Measurements from ENCODE around the gene ANO1.
"Not testable (repeated sequence)": the region's sequence is repeated elsewhere in the genome, so short reads cannot be mapped to it uniquely, and the experiment has no call there.

ANO1 gene

DNA sequence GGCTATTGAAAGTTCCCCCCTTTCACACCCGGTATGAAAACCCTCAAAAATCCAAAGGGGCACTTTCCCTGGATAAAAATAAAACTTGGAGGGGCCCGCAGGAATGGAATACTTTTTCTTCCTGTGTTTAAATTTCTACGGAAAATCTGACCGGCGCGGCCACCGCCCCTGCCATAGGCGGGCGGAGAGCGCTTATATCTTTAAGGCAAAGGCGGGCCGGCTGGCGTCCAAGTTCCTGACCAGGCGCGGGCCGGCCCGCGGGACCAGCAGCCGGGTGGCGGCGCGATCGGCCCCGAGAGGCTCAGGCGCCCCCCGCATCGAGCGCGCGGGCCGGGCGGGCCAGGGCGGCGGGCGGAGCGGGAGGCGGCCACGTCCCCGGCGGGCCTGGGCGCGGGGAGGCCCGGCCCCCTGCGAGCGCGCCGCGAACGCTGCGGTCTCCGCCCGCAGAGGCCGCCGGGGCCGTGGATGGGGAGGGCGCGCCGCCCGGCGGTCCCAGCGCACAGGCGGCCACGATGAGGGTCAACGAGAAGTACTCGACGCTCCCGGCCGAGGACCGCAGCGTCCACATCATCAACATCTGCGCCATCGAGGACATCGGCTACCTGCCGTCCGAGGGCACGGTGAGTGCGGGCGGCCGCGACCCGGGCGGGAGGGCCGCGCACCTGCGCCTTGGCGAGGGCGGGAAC lies at the start of gene ANO1:
Gene ANO1 (plus strand): TSS at position 223 of the 686 bp plus-strand sequence. CDS start 290 bp downstream, at position 513.
- DNase-seq = no peak

GRCh38 chr11:70029115-70029860 lies 48.8 kb upstream of the ANO1 start:
- DNase-seq = no peak

- DNase-seq = no peak
These were observed 48.2 kb upstream of the ANO1 start for GRCh38 chr11:70029861-70030380.

GRCh38 chr11:70030412-70030811 lies 47.7 kb upstream of the ANO1 start:
- no peak for DNase-seq

- DNase-seq = no peak
These were observed 46.3 kb upstream of the ANO1 start for GRCh38 chr11:70031631-70032469.

GRCh38 chr11:70032470-70032795 lies 45.7 kb upstream of the ANO1 start:
- no peak for DNase-seq

- DNase-seq = no peak
These were observed 45.0 kb upstream of the ANO1 start for GRCh38 chr11:70032943-70033710.

- no peak for DNase-seq
These were observed 44.4 kb upstream of the ANO1 start for GRCh38 chr11:70033711-70034070.

- DNase-seq = no peak
These were observed 43.3 kb upstream of the ANO1 start for GRCh38 chr11:70034740-70035365.

DNA sequence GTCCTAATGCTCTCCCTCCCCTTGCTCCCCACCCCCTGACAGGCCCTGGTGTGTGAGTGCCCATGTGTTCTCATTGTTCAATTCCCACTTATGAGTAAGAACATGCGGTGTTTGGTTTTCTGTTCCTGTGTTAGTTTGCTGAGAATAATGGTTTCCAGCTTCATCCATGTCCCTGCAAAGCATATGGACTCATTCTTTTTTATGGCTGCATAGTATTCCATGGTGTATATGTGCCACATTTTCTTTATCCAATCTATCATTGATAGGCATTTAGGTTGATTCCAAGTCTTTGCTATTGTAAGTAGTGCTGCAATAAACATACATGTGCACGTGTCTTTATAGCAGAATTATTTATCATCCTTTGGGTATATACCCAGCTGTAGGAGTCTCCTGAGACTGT lies 42.5 kb upstream of the ANO1 start:
- DNase-seq = not testable (repeated sequence)

GRCh38 chr11:70036971-70037882 lies 40.9 kb upstream of the ANO1 start:
- DNase-seq = no peak

GRCh38 chr11:70038034-70038834 lies 39.9 kb upstream of the ANO1 start:
- no peak for DNase-seq

DNA sequence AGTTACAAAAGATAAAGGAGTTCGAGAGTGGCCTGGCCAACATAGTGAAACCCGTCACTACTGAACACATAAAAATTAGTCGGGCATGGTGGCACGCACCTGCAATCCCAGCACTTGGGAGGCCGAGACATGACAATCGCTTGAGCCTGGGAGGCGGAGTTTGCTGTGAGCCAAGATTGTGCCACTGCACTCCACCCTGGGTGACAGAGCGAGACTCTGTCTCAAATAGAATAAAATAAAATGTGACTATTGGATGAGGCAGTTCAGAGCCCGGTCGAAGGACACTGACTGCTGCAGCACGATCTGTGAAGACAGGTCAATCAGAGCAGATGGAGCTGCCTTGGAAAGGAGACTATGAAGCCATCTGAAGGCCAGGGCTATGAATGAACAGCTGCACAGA lies 37.7 kb upstream of the ANO1 start:
- no peak for DNase-seq

DNA sequence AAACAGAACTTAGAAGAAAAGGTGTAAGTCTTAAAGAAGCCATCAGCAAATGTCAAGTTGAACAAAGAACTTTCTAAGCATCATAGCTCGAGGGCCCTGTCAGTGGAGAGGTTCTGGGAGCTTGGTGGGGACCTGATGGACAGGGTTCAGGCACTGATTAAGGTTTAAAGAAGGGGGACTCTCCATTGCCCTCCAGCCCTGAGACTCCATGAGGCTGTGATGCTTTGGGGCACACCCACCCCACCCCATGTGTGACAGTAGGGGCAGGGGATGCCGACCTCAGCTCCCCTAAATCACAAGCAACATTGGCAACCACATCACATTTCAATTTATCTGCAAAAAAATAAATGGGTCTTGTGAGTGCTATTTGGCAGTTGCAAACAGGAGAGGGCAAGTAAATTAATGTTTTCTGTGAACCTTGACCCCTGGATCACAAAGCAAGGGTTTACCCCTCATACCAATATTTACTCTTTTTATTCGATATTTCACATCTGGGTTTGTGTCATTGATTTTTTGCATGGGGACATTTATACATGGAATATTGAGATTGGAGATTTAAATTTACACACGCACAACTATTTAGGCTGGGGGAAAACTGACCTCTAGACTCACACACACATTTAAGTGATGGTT lies 37.1 kb upstream of the ANO1 start:
- DNase-seq = no peak

- no peak for DNase-seq
These were observed 34.6 kb upstream of the ANO1 start for GRCh38 chr11:70043482-70043881.

DNA sequence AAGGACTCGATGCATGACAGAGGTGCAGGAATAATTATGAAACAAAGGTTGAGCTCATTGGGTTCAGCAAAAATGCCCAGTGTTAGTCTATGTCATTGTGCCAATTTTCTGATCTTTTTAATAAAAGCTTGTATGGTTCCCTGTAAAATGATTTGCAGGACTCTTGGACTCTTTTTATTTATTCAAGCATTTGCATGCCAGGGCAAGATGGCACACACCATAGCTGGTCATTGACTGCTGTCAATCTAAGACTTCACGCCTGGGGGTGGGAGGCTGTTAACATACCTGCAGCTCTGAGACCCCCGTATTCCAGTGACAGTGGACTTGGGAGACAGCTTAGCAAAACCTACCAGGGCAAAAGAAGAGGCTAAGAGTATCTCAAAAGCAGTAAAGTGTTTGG lies 32.0 kb upstream of the ANO1 start:
- no peak for DNase-seq

GRCh38 chr11:70048279-70049024 lies 29.7 kb upstream of the ANO1 start:
- DNase-seq = no peak

DNA sequence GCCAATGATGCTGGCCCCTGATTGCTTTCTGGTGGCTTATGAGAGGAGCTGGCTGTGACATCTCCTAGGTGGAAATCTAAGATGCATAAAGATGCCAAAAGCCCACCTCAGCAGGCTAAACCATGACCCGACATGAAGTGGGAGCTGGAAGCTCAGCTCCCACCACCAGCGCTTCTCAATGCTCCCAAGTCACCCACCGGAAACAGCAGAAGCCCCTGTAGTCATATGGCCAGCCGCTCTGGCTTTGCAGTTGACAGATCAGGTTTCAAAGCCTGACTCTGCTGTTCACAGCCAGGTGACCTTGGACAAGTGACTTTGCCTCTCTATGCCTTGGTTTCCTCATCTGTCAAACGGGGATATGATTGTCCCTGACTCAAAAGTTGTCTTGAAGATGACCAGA lies 29.1 kb upstream of the ANO1 start:
- no peak for DNase-seq

DNA sequence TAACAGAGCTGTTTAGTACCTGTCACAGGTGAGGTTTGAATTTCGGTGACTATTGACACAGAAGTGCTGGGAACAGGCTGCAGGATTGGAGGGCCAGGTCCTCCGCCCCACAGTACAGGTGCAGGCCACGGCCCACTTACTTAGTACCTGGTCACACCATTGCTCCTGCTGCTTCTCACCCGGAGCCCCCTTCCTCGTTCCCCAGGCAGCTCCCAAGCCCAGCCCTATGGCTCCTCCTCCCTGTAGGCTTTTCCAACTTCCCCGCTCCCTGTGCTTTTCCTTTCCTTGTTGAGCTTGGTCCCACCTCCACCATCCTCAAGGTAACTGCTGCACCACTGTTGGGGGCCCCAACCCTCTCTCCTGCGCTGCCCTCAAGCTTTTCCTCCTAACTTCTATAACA lies 27.9 kb upstream of the ANO1 start:
- no peak for DNase-seq
